ENCODE measurements around the gene BORCS6.

BORCS6 gene

GRCh38 chr17:8142158-8142886, 47.7 kb downstream of the BORCS6 start:
- TF ChIP-seq POLR2AphosphoS5 (IDR thresholded peaks at IDR 0.05; ENCODE audit: low read depth, low read length): no peak
- no peak for TF ChIP-seq SIN3A (IDR thresholded peaks at IDR 0.05; ENCODE audit: borderline replicate concordance, insufficient read depth, low read length)
- TF ChIP-seq REST (IDR thresholded peaks at IDR 0.05; ENCODE audit: insufficient read depth in 1 of 2, low read depth in 2 of 2, low read length in 2 of 2): no peak
- no peak for TF ChIP-seq TAF1 (IDR thresholded peaks at IDR 0.05; ENCODE audit: borderline replicate concordance, insufficient read depth, low read length)
- TF ChIP-seq FOXP2 (optimal IDR thresholded peaks at IDR 0.05; ENCODE audit: borderline replicate concordance, extremely low read depth, extremely low read length, insufficient read depth): no peak

- TF ChIP-seq SIN3A (IDR thresholded peaks at IDR 0.05; ENCODE audit: borderline replicate concordance, insufficient read depth, low read length) (no peak), REST (IDR thresholded peaks at IDR 0.05; ENCODE audit: insufficient read depth in 1 of 2, low read depth in 2 of 2, low read length in 2 of 2) (no peak), TAF1 (IDR thresholded peaks at IDR 0.05; ENCODE audit: borderline replicate concordance, insufficient read depth, low read length) (no peak), POLR2AphosphoS5 (IDR thresholded peaks at IDR 0.05; ENCODE audit: low read depth, low read length) (no peak), FOXP2 (optimal IDR thresholded peaks at IDR 0.05; ENCODE audit: borderline replicate concordance, extremely low read depth, extremely low read length, insufficient read depth) (no peak)
These were observed 48.2 kb downstream of the BORCS6 start for GRCh38 chr17:8141741-8142140.

GRCh38 chr17:8141045-8141444, 48.9 kb downstream of the BORCS6 start:
- no peak for TF ChIP-seq FOXP2 (optimal IDR thresholded peaks at IDR 0.05; ENCODE audit: borderline replicate concordance, extremely low read depth, extremely low read length, insufficient read depth)
- no peak for TF ChIP-seq POLR2AphosphoS5 (IDR thresholded peaks at IDR 0.05; ENCODE audit: low read depth, low read length)
- TF ChIP-seq TAF1 (IDR thresholded peaks at IDR 0.05; ENCODE audit: borderline replicate concordance, insufficient read depth, low read length): no peak
- no peak for TF ChIP-seq SIN3A (IDR thresholded peaks at IDR 0.05; ENCODE audit: borderline replicate concordance, insufficient read depth, low read length)
- no peak for TF ChIP-seq REST (IDR thresholded peaks at IDR 0.05; ENCODE audit: insufficient read depth in 1 of 2, low read depth in 2 of 2, low read length in 2 of 2)

GRCh38 chr17:8140065-8141029, 49.6 kb downstream of the BORCS6 start:
- TF ChIP-seq TAF1 (IDR thresholded peaks at IDR 0.05; ENCODE audit: borderline replicate concordance, insufficient read depth, low read length) (no peak), POLR2AphosphoS5 (IDR thresholded peaks at IDR 0.05; ENCODE audit: low read depth, low read length) (no peak)

GRCh38 chr17:8138672-8139371, 51.2 kb downstream of the BORCS6 start:
- TF ChIP-seq FOXP2 (optimal IDR thresholded peaks at IDR 0.05; ENCODE audit: borderline replicate concordance, extremely low read depth, extremely low read length, insufficient read depth) (no peak), REST (IDR thresholded peaks at IDR 0.05; ENCODE audit: insufficient read depth in 1 of 2, low read depth in 2 of 2, low read length in 2 of 2) (no peak), POLR2AphosphoS5 (IDR thresholded peaks at IDR 0.05; ENCODE audit: low read depth, low read length) (0 out of 2 replicates have a peak, but pooled peaks have one; percentile 49), SIN3A (IDR thresholded peaks at IDR 0.05; ENCODE audit: borderline replicate concordance, insufficient read depth, low read length) (peak; percentile 69; the same call in 1 of the 2 replicates), TAF1 (IDR thresholded peaks at IDR 0.05; ENCODE audit: borderline replicate concordance, insufficient read depth, low read length) (peak; percentile 51; the same call in 1 of the 2 replicates)

Data from PFSK-1 (cell line).